AG08396 (cell line): ENCODE data around the gene ZMYM4.
A peak's percentile ranks its signal among the peaks of the same experiment; 100 is the strongest.
"Not testable (repeated sequence)": the region's sequence is repeated elsewhere in the genome, so short reads cannot be mapped to it uniquely, and the experiment has no call there.

Experiments
- DNase-seq: peaks from one replicate; pipeline ENCODE4 v3.0.0; 2012; ENCODE audit warnings: low spot score, mixed read lengths

ZMYM4 gene

DNA sequence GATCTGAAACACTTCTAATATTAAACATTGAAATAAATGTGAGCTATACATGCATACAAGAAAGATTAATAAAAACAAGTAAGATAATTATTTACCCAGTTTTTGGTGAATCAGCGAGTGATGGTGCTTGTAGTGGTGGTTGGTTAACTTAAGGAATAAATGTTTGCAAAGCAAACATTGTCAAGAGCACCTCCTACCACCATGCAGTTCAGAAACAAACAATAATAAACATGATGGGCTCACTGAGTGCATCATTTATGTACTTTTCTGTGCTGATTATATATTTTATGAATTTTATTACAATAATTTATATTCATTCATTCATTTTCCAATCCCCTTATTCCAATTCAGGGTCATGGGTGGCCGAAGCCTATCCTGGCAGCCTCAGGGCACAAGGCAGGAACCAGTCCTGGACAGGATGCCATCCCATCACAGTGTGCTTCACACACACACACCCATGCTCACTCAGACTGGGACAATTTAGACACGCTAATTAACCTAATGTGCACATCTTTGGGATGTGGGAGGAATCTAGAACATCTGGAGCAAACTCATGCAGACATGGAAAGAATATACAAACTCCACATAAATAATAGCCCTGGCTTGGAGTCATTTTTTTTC is 57.8 kb downstream of the ZMYM4 start:
- DNase-seq: no peak

DNA sequence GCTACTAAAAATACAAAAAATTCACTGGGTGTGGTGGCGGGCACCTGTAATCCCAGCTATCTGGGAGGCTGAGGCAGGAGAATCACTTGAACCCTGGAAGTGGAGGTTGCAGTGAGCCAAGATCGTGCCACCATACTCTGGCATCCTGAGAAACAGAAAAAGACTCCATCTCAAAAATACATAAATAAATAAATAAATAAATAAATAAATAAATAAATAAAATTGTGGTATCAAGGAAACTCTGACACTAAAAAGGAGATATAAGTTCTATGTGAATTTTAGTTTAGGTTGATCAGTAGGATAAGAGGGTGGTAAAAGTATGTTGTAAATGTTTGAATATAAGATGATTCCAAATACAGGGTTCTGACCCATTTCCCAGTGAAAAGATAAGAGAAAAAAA is 63.1 kb downstream of the ZMYM4 start:
- not testable (repeated sequence) for DNase-seq

DNA sequence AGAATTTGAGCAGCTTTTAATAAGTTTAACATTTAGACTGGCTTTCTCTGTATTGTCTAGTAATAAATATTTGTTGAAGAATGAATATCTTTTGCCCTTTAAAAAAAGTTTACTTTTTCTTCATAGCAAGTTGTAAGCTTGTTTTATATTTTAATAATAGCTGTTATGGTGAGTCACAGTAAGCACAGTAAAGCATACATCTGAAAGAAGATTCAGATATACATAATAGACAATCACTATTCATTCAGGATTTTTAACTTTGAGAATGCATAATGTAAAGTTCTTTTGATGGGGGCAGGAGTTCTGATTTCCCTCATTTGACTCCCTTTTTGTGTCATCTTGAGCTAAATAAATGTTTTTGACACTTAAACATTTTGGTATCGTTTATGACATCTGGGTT is 66.0 kb downstream of the ZMYM4 start:
- DNase-seq: no peak

DNA sequence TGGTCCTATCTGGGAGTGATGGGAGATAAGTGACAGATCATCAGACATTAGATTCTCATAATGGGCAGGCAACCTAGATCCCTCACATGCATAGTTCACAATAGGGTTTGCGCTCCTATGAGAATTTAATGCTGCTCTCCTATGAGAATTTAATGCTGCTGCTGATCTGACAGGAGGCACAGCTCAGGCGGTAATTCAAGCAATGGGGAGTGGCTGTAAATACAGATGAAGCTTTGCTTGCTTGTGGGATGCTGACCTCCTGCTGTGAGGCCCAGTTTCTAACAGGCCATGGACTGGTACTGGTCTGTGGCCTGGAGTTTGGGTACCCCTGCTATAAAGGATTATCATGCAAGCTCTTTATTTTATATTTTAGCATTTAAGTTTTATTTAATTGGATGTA is 72.0 kb downstream of the ZMYM4 start:
- DNase-seq: no peak

DNA sequence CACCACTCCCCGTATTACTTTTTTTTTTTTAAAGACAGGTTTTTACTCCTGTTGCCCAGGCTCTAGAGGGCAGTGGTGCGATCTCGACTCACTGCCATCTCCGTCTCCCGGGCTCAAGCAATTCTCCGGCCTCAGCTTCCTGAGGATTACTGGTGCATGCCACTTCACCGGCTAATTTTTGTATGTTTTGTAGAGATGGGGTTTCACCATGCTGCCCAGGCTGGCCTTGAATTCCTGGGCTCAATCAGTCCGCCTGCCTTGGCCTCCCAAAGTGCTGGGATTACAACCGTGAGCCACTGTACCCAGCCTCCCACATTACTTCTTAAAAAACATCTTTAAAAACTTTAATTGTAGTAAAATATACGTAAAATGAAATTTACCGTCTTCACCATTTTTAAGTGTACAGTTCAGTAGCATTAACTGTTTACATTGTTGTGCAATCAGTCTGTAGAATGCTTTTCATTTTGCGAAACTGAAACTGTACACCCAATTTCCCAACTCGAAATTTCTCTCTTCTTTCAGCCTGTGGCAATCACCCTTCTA is 77.0 kb downstream of the ZMYM4 start:
- no peak for DNase-seq

DNA sequence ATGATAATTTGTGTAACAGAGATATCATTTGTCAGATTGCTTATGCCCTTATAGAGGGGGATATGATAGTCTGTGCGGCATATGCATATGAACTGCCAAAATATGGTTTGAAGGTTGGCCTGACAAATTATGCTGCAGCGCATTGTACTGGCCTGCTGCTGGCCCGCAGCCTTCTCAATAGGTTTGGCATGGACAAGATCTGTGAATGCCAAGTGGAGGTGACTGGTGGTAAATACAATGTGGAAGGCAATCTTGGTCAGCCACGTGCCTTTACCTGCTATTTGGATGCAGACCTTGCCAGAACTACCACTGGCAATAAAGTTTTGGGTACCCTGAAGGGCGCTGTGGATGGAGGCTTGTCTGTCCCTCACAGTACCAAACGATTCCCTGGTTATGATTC is 82.4 kb downstream of the ZMYM4 start:
- DNase-seq: no peak

DNA sequence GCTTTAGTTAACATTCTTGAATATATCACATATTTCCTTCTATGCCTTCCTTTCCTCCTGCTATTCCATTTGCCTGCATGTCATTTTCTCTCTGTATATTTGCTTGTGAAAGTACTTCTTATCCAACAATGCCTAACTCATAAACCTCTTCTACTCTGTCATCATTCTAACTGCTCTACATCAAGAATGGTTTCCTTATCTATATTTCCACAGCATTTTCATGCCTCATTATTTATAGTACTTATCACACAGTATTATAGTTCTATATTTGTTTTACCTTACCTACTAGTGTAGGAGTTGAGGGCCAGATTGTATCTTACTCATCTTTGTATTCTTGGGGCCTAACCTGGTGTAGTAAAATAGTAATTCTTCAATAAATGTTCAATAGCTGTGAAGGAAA is 91.5 kb downstream of the ZMYM4 start:
- DNase-seq: no peak

DNA sequence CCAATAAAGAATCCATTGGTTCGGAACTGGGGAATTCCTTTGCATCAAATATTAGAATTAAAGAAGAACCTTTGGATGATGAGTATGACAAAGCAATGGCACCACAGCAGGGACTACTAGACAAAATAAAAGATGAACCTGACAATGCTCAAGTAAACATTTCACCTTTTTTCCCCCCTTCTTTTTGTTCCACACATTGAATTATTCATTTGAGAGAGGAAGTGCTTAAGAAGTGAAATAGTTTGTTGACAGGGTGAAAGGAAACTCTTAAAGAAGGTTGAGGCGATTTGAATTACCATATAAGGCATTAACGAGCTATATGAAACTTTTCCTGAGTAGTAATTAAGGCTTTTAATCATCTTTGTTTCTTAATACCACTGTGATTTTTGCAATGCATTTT is 93.1 kb downstream of the ZMYM4 start:
- no peak for DNase-seq

DNA sequence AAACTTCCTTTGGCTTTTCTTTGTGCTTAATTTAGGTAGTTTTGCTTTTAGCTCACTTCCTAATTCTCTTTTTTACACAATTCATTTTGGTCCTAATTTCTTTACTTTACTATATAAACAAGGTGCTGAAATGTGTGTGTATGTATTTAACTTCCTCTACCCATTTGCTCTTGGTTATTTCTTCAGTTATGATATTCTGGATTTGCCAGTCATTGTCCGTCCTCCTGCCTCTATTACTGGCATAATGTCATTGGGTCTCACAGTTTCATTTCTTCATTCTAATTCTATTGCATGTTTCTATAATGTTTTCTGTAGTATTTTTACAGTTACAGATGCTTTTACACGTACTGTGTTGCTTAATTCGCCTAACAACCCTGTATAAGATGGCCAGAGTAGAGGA is 96.2 kb downstream of the ZMYM4 start:
- no peak for DNase-seq

DNA sequence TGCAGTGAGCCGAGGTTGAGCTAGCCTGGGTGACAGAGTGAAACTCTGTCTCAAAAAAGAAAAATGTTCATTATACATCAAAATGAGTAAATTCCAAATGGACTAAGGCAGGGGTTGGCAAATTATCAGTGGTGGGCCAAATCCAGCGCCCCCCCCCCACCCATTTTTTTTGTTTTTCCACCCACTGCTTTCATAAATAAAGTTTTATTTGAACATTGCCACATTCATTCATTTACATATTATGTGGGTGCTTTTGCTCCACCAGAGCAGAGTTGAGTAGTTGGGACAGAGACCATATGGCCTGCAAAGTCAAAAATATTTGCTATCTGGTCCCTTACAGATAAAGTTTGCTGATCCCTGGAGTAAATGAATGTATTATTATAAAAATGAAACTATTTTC is 99.4 kb downstream of the ZMYM4 start:
- no peak for DNase-seq

DNA sequence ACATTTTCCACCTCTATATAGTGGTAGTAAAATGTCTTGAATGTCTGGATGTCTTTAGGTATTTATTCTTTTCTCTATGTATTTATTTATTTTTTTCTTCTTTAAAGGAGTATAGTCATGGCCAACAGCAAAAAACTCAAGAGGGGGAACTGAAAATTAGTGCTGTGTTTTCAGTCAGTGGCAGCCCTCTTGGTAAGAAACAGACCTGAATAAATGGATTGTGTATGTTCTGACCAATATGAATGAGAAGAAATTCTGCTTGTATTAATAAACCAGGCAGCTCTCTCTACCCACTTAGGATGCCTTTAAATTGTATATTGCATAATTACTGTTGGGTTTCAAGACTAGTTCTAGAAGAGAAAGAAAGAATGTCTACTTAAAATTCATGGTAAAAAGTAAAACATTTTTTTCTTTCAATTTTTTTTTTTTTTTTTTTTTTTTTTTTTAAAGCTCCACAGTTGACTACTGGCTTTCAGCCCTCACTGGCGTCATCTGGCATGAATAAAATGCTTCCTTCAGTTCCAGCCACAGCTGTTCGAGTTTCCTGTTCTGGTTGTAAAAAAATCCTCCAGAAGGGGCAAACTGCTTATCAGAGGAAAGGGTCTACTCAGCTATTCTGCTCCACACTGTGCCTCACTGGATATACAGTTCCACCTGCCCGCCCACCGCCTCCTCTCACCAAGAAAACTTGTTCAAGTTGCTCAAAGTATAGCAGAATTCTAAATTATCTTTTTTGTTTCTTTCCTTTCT is 101.6 kb downstream of the ZMYM4 start:
- peak; percentile 66 for DNase-seq

DNA sequence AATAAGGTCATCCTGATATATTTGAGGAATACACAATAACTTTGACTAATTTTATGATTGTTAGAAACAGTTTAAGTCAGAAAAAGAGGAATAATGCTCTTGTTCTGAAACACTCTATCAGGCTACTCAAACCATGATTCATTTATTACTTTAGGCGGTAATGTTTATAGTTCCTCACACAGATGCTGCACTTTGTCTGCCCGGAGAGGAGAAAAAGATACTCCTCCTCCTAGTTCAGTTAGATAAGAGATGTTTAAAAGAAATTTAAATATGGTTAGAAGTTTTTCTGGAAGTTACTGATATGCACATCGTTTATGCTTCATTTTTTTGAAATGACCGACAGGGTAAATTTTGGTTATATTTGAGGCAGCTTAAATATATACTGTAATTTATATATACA is 103.0 kb downstream of the ZMYM4 start:
- no peak for DNase-seq

DNA sequence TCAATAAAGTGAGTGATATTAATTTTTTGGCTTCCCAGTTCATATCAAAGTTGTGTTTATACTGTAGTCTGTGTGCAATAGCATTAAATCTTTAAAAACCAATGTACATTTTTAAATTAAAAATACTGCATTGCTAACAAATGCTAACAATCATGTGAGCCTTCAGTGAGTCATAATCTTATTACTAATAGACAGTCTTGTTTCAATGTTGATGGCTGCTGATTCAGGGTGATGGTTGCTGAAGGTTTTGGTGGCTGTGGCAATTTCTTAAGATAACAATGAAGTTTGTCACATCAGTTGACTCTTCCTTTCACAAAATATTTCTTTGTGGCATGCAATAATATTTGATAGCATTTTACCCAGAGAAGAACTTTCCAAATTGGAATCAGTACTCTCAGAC is 109.0 kb downstream of the ZMYM4 start:
- DNase-seq: no peak

DNA sequence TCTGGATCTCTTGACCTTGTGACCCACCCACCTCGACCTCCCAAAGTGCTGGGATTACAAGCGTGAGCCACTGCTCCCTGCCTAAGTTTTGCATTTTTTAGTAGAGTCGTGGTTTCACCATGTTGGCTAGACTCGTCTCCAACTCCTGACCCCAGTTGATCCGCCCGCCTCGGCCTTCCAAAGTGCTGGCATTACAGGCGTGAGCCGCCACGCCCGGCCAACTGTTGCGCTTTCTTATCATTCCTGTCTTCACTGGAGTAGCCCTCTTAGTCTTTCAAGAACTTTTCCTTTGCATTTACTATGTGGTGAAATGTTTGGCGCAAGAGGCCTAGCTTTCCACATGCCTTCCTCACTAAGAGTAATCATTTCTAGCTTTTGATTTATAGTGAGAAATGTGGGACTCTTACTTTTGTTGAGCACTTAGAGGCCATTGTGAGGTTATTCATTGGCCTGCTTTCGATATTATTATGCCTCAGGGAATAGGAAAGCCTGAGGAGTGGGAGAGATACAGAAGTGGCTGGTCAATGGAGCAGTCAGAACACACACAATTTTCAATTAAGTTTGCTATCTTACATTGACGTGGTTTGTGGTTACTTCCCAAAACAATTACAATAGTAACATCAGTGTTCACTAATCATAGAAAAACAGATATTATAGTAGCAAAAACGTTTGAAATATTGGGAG is 111.0 kb downstream of the ZMYM4 start:
- no peak for DNase-seq

DNA sequence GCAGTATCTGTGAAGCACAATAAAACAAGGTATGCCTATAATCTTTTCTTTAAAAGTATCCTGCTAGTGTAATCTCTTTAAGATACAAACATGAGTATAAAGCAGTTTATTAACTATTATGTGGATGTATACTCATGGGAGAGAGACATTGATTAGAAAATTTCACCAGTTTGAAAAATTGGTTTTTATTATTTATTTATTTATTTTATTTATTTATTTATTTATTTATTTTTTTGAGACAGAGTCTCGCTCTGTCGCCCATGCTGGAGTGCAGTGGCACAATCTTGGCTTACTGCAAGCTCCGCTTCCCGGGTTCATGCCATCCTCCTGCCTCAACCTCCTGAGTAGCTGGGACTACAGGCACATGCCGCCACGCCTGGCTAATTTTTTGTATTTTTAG is 111.6 kb downstream of the ZMYM4 start:
- not testable (repeated sequence) for DNase-seq

DNA sequence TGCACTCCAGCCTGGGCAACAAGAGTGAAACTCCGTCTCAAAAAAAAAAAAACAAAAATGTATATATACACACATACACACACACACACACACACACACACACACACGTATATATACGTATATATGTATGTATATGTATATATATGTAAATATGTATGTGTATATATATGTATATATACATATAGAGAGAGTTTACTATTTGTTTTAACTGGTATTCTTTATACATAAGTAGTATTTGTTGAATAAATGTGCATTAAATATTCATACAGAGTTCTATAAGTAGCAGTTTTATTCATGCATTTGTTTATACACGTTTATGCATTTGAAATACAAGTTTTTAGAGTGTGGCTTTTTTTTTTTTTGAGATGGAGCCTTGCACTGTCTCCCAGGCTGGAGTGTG is 113.6 kb downstream of the ZMYM4 start:
- no peak for DNase-seq

DNA sequence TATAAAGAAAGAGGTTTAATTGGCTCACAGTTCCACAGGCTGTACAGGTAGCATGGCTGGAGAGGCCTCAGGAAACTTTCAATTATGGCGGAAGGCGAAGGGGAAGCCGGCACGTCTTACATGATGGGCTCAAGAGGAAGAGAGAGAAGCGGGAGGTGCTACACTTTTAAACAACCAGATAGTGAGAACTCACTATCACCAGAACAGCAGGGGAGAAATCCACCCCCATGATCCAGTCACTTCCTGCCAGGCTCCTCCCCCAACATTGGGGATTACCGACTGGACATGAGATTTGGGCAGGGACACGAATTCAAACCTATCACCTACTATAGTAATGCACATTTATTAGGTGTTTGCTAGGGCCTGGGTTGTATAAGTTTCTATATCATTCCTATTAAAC is 117.8 kb downstream of the ZMYM4 start:
- no peak for DNase-seq

DNA sequence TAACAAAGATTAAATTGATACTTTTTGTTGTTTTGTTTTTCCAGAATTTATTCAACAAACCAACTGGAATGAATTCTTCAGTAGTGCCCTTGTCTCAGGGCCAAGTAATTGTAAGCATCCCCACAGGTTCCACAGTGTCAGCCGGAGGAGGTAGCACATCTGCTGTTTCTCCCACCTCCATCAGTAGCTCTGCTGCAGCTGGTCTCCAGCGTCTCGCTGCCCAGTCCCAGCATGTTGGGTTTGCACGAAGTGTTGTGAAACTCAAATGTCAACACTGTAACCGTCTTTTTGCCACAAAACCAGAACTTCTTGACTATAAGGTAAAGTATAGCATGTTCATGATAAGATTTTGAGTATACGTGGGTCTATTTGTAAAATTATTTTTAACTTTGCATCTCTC is 118.5 kb downstream of the ZMYM4 start:
- DNase-seq: no peak

DNA sequence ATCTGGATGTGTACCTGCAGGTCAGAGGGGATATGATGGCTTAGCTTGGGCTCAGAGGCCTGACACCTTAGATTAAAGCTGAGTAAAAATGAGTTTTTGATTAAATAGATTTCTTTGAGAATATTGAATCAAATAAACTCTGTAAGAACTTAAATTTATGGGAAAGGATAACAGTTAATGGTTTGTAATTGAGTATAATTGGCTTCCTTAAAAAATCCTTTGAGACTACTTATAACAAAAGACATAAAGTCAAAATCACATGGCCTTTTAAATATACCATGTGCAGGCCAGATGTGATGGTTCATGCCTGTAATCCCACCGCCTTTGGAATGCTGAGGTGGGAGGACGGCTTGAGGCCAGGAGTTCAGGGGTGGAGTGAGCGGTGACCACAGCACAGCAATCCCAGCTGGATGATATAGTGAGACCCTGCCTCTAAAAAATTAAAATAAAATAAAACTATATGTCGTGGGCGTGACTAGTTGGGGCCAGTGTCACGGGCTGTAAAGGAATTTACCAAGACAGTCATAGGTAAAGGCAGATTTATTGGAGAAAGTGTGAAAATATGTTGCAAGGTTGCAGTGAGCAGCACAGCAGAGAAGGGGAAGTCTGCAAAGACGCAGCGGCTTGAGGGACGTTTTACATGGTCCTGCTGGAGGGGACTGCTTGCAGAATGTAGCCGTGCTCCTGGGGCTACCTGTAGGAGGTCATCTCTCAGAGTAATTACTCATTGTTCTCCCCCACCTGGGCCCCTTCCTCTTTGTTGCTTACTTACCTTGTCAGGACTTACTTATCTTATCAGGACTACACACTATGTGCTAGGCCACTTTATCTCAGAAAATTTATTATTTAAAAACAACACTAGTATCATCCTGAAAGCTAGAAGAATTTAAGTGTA is 122.3 kb downstream of the ZMYM4 start:
- no peak for DNase-seq

DNA sequence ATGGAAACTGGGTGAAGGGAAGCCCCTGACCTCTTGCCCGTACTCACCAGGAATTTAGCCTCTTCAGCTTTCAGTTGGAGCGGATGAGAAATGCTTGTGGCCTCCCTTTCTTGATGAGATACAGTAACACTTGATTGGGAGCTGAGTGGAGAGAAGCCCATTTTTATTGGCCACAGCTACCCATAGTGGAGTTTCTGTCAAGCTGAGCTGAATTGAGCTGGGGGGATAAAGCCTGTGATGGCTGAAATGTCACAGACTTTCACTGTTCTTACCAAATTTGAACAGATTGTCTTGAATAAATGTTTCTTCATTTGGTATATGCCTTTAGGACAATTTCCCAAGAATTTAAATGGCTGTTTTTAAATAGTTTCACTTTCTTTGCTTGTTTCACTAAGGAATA is 125.9 kb downstream of the ZMYM4 start:
- no peak for DNase-seq

DNA sequence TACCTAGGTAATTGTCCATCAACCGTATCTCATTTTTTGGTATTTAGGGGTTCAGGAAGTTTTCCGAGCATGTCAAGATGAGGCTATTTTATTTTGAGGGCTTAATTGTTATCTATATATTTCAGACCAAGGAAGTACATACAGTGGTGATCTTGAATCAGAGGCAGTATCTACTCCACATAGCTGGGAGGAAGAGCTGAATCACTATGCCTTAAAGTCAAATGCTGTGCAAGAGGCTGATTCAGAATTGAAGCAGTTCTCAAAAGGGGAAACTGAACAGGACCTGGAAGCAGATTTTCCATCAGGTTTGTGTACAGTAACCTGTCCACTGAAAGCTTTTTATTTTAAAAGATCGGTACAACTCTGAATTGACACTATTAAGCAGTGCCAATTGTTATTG is 130.2 kb downstream of the ZMYM4 start:
- no peak for DNase-seq

DNA sequence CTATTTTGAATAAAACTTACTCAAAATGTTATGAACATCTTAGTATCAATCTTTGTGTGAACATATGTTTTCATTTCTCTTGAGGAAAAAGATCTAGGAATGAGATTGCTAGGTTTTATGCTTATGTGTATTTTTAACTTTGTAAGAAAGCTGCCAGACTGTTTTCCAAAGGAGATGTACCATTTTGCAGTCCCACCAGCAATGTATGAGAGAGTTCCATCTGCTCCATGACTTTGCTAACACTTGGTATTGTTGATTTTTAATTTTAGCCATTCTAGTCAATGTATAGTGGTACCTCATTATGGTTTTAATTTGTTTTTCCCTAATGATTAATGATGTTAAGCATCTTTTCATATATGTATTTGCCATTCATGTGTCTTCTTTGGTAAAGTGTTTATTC is 132.5 kb downstream of the ZMYM4 start:
- no peak for DNase-seq
